HL-60 (cell line): Measurements from ENCODE around the gene DCPS.

Source experiments
- DNase-seq, 2 experiments: peaks; one replicate each; pipeline ENCODE4 v3.0.0-alpha.2; 2010 to 2020; ENCODE audit warnings: low read depth in 1 of 2, low spot score in 1 of 2
- H3K27ac ChIP-seq: fragments of 250-450 bp; sonication (Bioruptor Pico); replicated peaks from 2 replicates; pipeline ENCODE4 v1.5.1; 2020; ENCODE audit warnings: mild to moderate bottlenecking, moderate library complexity
- H3K27me3 ChIP-seq: fragments of 250-450 bp; sonication (Bioruptor Pico); 2 replicates; pipeline ENCODE4 v1.5.1; 2021; ENCODE audit warnings: mild to moderate bottlenecking, moderate library complexity; ENCODE audit not compliant: insufficient read depth, poor library complexity, severe bottlenecking
- H3K4me3 ChIP-seq: replicated peaks from 2 replicates; pipeline ENCODE4 v1.5.1; 2011; ENCODE audit warnings: mild to moderate bottlenecking, control low read depth, low read length; ENCODE audit not compliant: insufficient read depth
- CTCF ChIP-seq: IDR thresholded peaks from one replicate; pipeline ENCODE4 v1.5.1; 2011; ENCODE audit warnings: low read length, control low read depth, inconsistent platforms; ENCODE audit not compliant: insufficient read depth
- GABPA ChIP-seq: IDR thresholded peaks from 2 replicates; pipeline ENCODE4 v1.6.1; 2012; ENCODE audit warnings: low read depth
- POLR2AphosphoS5 ChIP-seq: IDR thresholded peaks from 2 replicates; pipeline ENCODE4 v1.6.1; 2012; ENCODE audit warnings: low read depth
- REST ChIP-seq: IDR thresholded peaks from 2 replicates; pipeline ENCODE4 v1.6.1; 2012; ENCODE audit warnings: low read depth; ENCODE audit not compliant: insufficient replicate concordance
- SPI1 ChIP-seq: IDR thresholded peaks from 2 replicates; pipeline ENCODE4 v1.6.1; 2012; ENCODE audit warnings: low read depth, mild to moderate bottlenecking, borderline replicate concordance

The DCPS gene

GRCh38 chr11:126338346-126339055 is 34.6 kb downstream of the DCPS start:
- H3K27me3 ChIP-seq: no peaks in the 10 kb centered on the region
- TF ChIP-seq GABPA (no peak), SPI1 (no peak), CTCF (no peak), REST (no peak), POLR2AphosphoS5 (no peak)
- no peak overlapping the region for H3K4me3 ChIP-seq
- no peak overlapping the region for H3K27ac ChIP-seq
- no peak for DNase-seq

- TF ChIP-seq GABPA (no peak), REST (no peak), CTCF (no peak), SPI1 (no peak)
- H3K27ac ChIP-seq: no peak overlapping the region
- DNase-seq: no peak
- H3K27me3 ChIP-seq: no peaks in the 10 kb centered on the region
- no peak overlapping the region for H3K4me3 ChIP-seq
Measured at GRCh38 chr11:126339073-126339862, 35.4 kb downstream of the DCPS start.

- no peak for DNase-seq
- TF ChIP-seq REST (no peak), SPI1 (no peak), POLR2AphosphoS5 (no peak), GABPA (no peak), CTCF (no peak)
- Histone ChIP-seq H3K27ac (no peak overlapping the region), H3K27me3 (no peaks in the 10 kb centered on the region), H3K4me3 (no peak overlapping the region)
Measured at GRCh38 chr11:126339863-126340434, 36.1 kb downstream of the DCPS start.
